Panc1 (cell line): ENCODE data around the gene ELP1. TPM values are rescaled to one million over a fixed set of nuclear protein-coding genes. Genes with fewer than 3 reads are reported as not detected.

Experiments
- ATAC-seq: fragments of 200-7000 bp; cut with Tn5 transposase; 2 replicates; pipeline ENCODE4 v1.9.1; 2020; ENCODE audit warnings: mild to moderate bottlenecking, moderate library complexity
- BruUV-seq: library from RNA; stranded (reverse); fragments of 400-500 nt; replicated peaks from 2 replicates; lab custom pipeline; 2021; lab: Mats Ljungman, UMichigan
- CTCF ChIA-PET: fragments of 300-600 bp; sonication (Branson Sonifier 250); formaldehyde crosslinking; loops from one replicate; lab custom pipeline; 2022; ENCODE audit warnings: antibody characterized with exemption; lab: Charles Lee
- POLR2A ChIA-PET: fragments of 300-600 bp; sonication (Branson Sonifier 250); formaldehyde crosslinking; loops from one replicate; lab custom pipeline; 2022; ENCODE audit warnings: antibody characterized with exemption; lab: Charles Lee
- DNase-seq: peaks from one replicate; pipeline ENCODE4 v3.0.0-alpha.2; 2010; ENCODE audit warnings: low read depth, low spot score
- H3K27ac ChIP-seq: 2 replicates; pipeline ENCODE4 v1.5.1; 2011; ENCODE audit warnings: mild to moderate bottlenecking, low read length, inconsistent platforms
- H3K27me3 ChIP-seq: fragments of 200-500 bp; sonication (Bioruptor generic); 2 replicates; pipeline ENCODE4 v1.6.0; 2014; ENCODE audit warnings: low read length, inconsistent platforms; ENCODE audit not compliant: control insufficient read depth, insufficient read depth
- H3K36me3 ChIP-seq: fragments of 200-500 bp; sonication (Bioruptor generic); 2 replicates; pipeline ENCODE4 v1.5.1; 2014; ENCODE audit warnings: inconsistent platforms, mild to moderate bottlenecking, low read length, moderate library complexity; ENCODE audit not compliant: control insufficient read depth, insufficient read depth
- H3K4me1 ChIP-seq: 2 replicates; pipeline ENCODE4 v1.5.1; 2011; ENCODE audit warnings: inconsistent platforms, mild to moderate bottlenecking, low read length, moderate library complexity; ENCODE audit not compliant: control insufficient read depth, insufficient read depth
- H3K4me3 ChIP-seq, 2 experiments: 2 replicates each; pipeline ENCODE4 v1.5.1; 2011 to 2012; ENCODE audit warnings: low read depth in 2 of 2, low read length in 2 of 2, mild to moderate bottlenecking in 2 of 2, inconsistent platforms in 1 of 2, moderate library complexity in 1 of 2
- H3K9me3 ChIP-seq: fragments of 200-500 bp; sonication (Bioruptor generic); 2 replicates; pipeline ENCODE4 v1.5.1; 2014; ENCODE audit warnings: low read depth, mild to moderate bottlenecking, inconsistent platforms, low read length, moderate library complexity; ENCODE audit not compliant: control insufficient read depth, insufficient read depth
- POLR2AphosphoS5 ChIP-seq: IDR thresholded peaks from 2 replicates; pipeline ENCODE4 v1.6.1; 2012; ENCODE audit warnings: mild to moderate bottlenecking, low read depth, low read length, moderate library complexity
- SIN3A ChIP-seq: IDR thresholded peaks from 2 replicates; pipeline ENCODE4 v1.6.1; 2012; ENCODE audit warnings: low read depth, mild to moderate bottlenecking, low read length, moderate library complexity, borderline replicate concordance; ENCODE audit not compliant: insufficient read depth
- TCF7L2 ChIP-seq: IDR thresholded peaks from 2 replicates; pipeline ENCODE4 v1.6.1; 2011; ENCODE audit warnings: mild to moderate bottlenecking, low read depth, low read length, inconsistent platforms
- in situ Hi-C: cut with HindIII; loops from 2 replicates; pipeline ENCODE4 v1.10.0; 2016; ENCODE audit warnings: low sequenced_read_pairs, low pct_unique_long_range_greater_than_20kb
- intact Hi-C: fragments of 100-400 bp; cut with micrococcal nuclease; formaldehyde crosslinking; loops from one replicate; pipeline ENCODE4 v1.10.0; 2022; ENCODE audit not compliant: unreplicated experiment
- total RNA-seq: library from RNA; stranded (reverse); gene quantifications from one replicate; pipeline ENCODE4 v1.2.1, GENCODE V29; 2021; ENCODE audit not compliant: unreplicated experiment
- TF ChIP-seq, protein P1 (sequence below), 2 experiments: IDR thresholded peaks; 2 replicates each; pipeline ENCODE4 v1.6.1; 2011 to 2012; ENCODE audit warnings: low read depth in 2 of 2, control low read depth in 1 of 2, low read length in 1 of 2, mild to moderate bottlenecking in 1 of 2, moderate library complexity in 1 of 2; ENCODE audit not compliant: insufficient read depth in 1 of 2
- TF ChIP-seq, protein P2 (sequence below): fragments of 450-650 bp; IDR thresholded peaks from 2 replicates; pipeline ENCODE4 v1.5.1; 2017; ENCODE audit warnings: mild to moderate bottlenecking

The ELP1 gene
- total RNA-seq, 1 experiment from 2014 or later: 17.1 TPM

DNA sequence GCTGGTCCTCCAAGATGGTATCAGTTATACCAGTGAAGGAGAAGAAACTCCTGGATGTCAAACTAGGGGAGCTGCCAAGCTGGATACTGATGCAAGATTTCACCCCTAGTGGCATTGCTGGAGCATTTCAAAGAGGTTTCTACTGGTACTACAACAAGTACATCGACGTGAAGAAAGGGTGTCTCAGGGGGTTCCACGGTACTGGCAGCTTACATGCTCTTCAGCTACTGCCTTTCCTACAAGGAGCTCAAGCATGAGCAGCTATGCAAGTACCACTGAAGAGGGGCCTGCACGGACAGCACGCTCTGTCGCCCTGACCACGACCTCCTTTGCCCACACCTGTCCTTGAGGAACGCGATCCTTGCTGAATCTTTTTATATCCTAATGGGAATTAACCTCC, 97.6 kb downstream of the ELP1 start:
- no peak overlapping the region for H3K4me3 ChIP-seq
- H3K27me3 ChIP-seq: no peaks in the 10 kb centered on the region
- H3K36me3 ChIP-seq: no peaks in the 10 kb centered on the region
- in situ Hi-C loops (no loop called here), intact Hi-C loops (no loop called here)
- TF ChIP-seq POLR2AphosphoS5 (no peak), SIN3A (no peak), TCF7L2 (no peak)
- TF ChIP-seq, protein P1, sequence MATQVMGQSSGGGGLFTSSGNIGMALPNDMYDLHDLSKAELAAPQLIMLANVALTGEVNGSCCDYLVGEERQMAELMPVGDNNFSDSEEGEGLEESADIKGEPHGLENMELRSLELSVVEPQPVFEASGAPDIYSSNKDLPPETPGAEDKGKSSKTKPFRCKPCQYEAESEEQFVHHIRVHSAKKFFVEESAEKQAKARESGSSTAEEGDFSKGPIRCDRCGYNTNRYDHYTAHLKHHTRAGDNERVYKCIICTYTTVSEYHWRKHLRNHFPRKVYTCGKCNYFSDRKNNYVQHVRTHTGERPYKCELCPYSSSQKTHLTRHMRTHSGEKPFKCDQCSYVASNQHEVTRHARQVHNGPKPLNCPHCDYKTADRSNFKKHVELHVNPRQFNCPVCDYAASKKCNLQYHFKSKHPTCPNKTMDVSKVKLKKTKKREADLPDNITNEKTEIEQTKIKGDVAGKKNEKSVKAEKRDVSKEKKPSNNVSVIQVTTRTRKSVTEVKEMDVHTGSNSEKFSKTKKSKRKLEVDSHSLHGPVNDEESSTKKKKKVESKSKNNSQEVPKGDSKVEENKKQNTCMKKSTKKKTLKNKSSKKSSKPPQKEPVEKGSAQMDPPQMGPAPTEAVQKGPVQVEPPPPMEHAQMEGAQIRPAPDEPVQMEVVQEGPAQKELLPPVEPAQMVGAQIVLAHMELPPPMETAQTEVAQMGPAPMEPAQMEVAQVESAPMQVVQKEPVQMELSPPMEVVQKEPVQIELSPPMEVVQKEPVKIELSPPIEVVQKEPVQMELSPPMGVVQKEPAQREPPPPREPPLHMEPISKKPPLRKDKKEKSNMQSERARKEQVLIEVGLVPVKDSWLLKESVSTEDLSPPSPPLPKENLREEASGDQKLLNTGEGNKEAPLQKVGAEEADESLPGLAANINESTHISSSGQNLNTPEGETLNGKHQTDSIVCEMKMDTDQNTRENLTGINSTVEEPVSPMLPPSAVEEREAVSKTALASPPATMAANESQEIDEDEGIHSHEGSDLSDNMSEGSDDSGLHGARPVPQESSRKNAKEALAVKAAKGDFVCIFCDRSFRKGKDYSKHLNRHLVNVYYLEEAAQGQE (IDR thresholded peaks at IDR 0.05; ENCODE audit: insufficient read depth in 1 of 2, low read depth in 2 of 2, low read length in 1 of 2): no peak
- TF ChIP-seq, protein P2, sequence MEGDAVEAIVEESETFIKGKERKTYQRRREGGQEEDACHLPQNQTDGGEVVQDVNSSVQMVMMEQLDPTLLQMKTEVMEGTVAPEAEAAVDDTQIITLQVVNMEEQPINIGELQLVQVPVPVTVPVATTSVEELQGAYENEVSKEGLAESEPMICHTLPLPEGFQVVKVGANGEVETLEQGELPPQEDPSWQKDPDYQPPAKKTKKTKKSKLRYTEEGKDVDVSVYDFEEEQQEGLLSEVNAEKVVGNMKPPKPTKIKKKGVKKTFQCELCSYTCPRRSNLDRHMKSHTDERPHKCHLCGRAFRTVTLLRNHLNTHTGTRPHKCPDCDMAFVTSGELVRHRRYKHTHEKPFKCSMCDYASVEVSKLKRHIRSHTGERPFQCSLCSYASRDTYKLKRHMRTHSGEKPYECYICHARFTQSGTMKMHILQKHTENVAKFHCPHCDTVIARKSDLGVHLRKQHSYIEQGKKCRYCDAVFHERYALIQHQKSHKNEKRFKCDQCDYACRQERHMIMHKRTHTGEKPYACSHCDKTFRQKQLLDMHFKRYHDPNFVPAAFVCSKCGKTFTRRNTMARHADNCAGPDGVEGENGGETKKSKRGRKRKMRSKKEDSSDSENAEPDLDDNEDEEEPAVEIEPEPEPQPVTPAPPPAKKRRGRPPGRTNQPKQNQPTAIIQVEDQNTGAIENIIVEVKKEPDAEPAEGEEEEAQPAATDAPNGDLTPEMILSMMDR: no peak
- H3K9me3 ChIP-seq: no peaks in the 10 kb centered on the region
- ATAC-seq (no peak), DNase-seq (no peak)
- no peaks in the 10 kb centered on the region for H3K4me1 ChIP-seq
- no TSS peak for BruUV-seq
- POLR2A ChIA-PET: no interaction called here
- CTCF ChIA-PET: no interaction called here
- no peak overlapping the region for H3K27ac ChIP-seq

DNA sequence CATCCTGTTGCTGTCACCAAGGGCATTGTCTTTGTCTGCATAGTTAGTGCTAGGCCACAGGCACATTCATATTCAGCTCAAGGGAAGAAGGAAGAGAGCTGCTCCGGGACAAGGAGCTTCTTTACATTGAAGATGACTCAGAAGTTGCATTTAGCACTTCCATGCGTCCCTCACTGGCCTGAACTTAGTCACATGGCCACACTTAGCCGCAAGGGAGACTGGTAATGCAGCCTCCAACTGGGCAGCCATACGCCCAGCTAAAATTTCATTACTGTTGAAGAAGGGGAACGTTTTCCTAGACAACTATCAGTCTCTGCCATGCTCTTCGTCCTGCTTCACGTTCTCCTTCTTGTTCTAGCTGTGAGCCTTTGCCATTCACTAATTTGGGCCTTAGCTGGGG, 98.1 kb downstream of the ELP1 start:
- no peak overlapping the region for H3K4me3 ChIP-seq
- intact Hi-C loops (no loop called here), in situ Hi-C loops (no loop called here)
- H3K4me1 ChIP-seq: no peaks in the 10 kb centered on the region
- ChIA-PET POLR2A (no interaction called here), CTCF (no interaction called here)
- H3K9me3 ChIP-seq: no peaks in the 10 kb centered on the region
- DNase-seq (no peak), ATAC-seq (no peak)
- no peaks in the 10 kb centered on the region for H3K27me3 ChIP-seq
- no peaks in the 10 kb centered on the region for H3K36me3 ChIP-seq
- TF ChIP-seq, protein P2: no peak
- TF ChIP-seq TCF7L2 (no peak), POLR2AphosphoS5 (no peak), SIN3A (no peak)
- TF ChIP-seq, protein P1 (IDR thresholded peaks at IDR 0.05; ENCODE audit: insufficient read depth in 1 of 2, low read depth in 2 of 2, low read length in 1 of 2): no peak
- no TSS peak for BruUV-seq
- H3K27ac ChIP-seq: no peak overlapping the region
